Lower leg skin (tissue), 3 donors: ENCODE measurements around the gene CXCL16.

Experiments
- CTCF ChIP-seq, 3 donors: fragments of 450-650 bp; IDR thresholded peaks; one replicate each; pipeline ENCODE4 v1.5.1; 2016; ENCODE audit warnings: antibody characterized with exemption in 3 of 3, mild to moderate bottlenecking in 3 of 3, moderate library complexity in 2 of 3
- POLR2A ChIP-seq, 2 donors: fragments of 450-650 bp; IDR thresholded peaks; one replicate each; pipeline ENCODE4 v1.6.1; 2016 to 2017; ENCODE audit warnings: antibody characterized with exemption in 2 of 2, mild to moderate bottlenecking in 1 of 2, moderate library complexity in 1 of 2

GRCh38 chr17:4720787-4721186, 18.9 kb downstream of the CXCL16 start:
- no peak for TF ChIP-seq CTCF (IDR thresholded peaks at IDR 0.05)
- no peak for TF ChIP-seq POLR2A (IDR thresholded peaks at IDR 0.05)
